Gastrocnemius medialis (tissue), 4 donors: ENCODE results near the gene UBN2.

Experiments used
- CTCF ChIP-seq, 5 experiments: fragments of 450-650 bp in 3 of 5; fragments of 200-600 bp in 2 of 5; sonication (generic) in 2 of 5; IDR thresholded peaks in 4 of 5; conservative IDR thresholded peaks in 1 of 5; 1 replicate in 4 of 5; 2 replicates in 1 of 5; pipeline ENCODE4 v1.5.1; 2016 to 2019; ENCODE audit warnings: antibody characterized with exemption in 5 of 5, mild to moderate bottlenecking in 3 of 5, moderate library complexity in 3 of 5
- POLR2A ChIP-seq, 2 donors: fragments of 450-650 bp; IDR thresholded peaks; one replicate each; pipeline ENCODE4 v1.6.1; 2017; ENCODE audit warnings: antibody characterized with exemption in 2 of 2, mild to moderate bottlenecking in 2 of 2, moderate library complexity in 2 of 2

DNA sequence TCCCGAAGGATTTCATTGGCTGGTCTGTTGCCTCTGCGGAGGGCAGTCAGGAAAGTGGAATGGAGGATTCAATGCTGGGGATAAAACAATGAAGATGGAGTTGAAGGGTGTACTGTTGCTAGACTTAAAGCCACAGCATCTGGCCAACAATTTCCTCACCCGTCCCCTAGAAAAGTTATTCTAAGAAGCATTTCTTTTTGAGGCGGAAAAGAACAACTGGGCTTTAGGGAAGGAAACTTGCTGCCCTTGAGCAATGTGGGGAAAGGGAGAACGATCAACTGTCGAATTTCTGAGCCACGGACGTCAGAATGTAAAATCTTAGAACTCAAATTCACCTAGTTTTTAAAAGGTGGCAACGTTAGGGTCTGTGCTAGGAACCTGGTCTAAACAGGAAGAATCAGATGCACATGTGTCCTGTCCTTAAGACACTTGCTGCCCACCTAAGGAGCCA is 110.8 kb downstream of the UBN2 start:
- TF ChIP-seq CTCF (IDR thresholded peaks at IDR 0.05 in 4 of 5, conservative IDR thresholded peaks at IDR 0.05 in 1 of 5) (no peak), POLR2A (IDR thresholded peaks at IDR 0.05) (peak; percentile 54 to 88)
